GM21786 (cell line): Measurements from ENCODE around the gene PER2.
A peak's percentile ranks its signal among the peaks of the same experiment; 100 is the strongest.
"Not testable (repeated sequence)": the region's sequence is repeated elsewhere in the genome, so short reads cannot be mapped to it uniquely, and the experiment has no call there.

Experiments used
- ATAC-seq: cut with Tn5 transposase; IDR thresholded peaks from one replicate; pipeline ENCODE4 v1.9.1; 2021; ENCODE audit not compliant: unreplicated experiment

Gene PER2

GRCh38 chr2:238289574-238289973 is 1.2 kb upstream of the PER2 start:
- no peak for ATAC-seq

GRCh38 chr2:238288650-238289573 is 502 bp upstream of the PER2 start:
- ATAC-seq: peak; percentile 88

- ATAC-seq: no peak
Measured at GRCh38 chr2:238286987-238287736, 1.2 kb downstream of the PER2 start.

- ATAC-seq: no peak
Measured at GRCh38 chr2:238286551-238286950, 1.9 kb downstream of the PER2 start.

- no peak for ATAC-seq
Measured at GRCh38 chr2:238286095-238286494, 2.3 kb downstream of the PER2 start.

GRCh38 chr2:238285653-238286082 is 2.7 kb downstream of the PER2 start:
- no peak for ATAC-seq

GRCh38 chr2:238284802-238285515 is 3.5 kb downstream of the PER2 start:
- ATAC-seq: no peak

- ATAC-seq: no peak
Measured at GRCh38 chr2:238282861-238283738, 5.3 kb downstream of the PER2 start.

GRCh38 chr2:238281826-238282480 is 6.5 kb downstream of the PER2 start:
- no peak for ATAC-seq

- ATAC-seq: no peak
Measured at GRCh38 chr2:238280083-238280825, 8.2 kb downstream of the PER2 start.

- no peak for ATAC-seq
Measured at GRCh38 chr2:238279324-238279682, 9.1 kb downstream of the PER2 start.

- ATAC-seq: no peak
Measured at GRCh38 chr2:238278626-238279323, 9.6 kb downstream of the PER2 start.

GRCh38 chr2:238277695-238278094 is 10.7 kb downstream of the PER2 start:
- no peak for ATAC-seq

GRCh38 chr2:238274152-238274865 is 14.1 kb downstream of the PER2 start:
- no peak for ATAC-seq

GRCh38 chr2:238273433-238273832 is 15.0 kb downstream of the PER2 start:
- not testable (repeated sequence) for ATAC-seq

GRCh38 chr2:238272156-238272555 is 16.3 kb downstream of the PER2 start:
- no peak for ATAC-seq

- ATAC-seq: not testable (repeated sequence)
Measured at GRCh38 chr2:238271686-238272085, 16.7 kb downstream of the PER2 start.

GRCh38 chr2:238271061-238271554 is 17.3 kb downstream of the PER2 start:
- no peak for ATAC-seq
